ENCODE data around the gene NDUFB6.
"Not testable (repeated sequence)": the region's sequence is repeated elsewhere in the genome, so short reads cannot be mapped to it uniquely, and the experiment has no call there.

Gene NDUFB6

GRCh38 chr9:32533816-32534215, 39.1 kb downstream of the NDUFB6 start:
- Histone ChIP-seq H3K27ac (no peak overlapping the region), H3K4me3 (no peak overlapping the region)
- no peak for TF ChIP-seq CTCF (IDR thresholded peaks at IDR 0.05)
- DNase-seq (ENCODE audit: low spot score) = no peak

- no peak overlapping the region for H3K4me3 ChIP-seq
- TF ChIP-seq CTCF (IDR thresholded peaks at IDR 0.05) = no peak
- H3K27ac ChIP-seq = no peak overlapping the region
- no peak for DNase-seq (ENCODE audit: low spot score)
Observed at GRCh38 chr9:32533336-32533735, 39.6 kb downstream of the NDUFB6 start.

DNA sequence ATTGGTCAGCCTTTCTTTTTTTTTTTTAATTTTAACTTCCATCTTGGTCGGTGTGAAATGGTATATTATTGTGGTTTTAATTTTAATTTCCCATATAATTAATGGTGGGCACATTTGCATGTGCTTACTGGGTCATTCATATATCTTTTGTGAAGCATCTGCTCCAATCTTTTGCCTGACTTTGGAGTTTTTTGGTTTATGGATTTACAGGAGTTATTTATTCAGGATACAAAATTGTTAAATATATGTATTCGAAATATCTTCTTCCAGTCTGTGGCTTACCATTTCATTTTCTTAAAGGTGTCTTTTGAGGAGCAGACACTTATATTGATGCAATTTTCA, 46.3 kb downstream of the NDUFB6 start:
- no peak for DNase-seq (ENCODE audit: low spot score)
- peak overlapping the region; percentile 84 for H3K4me3 ChIP-seq
- peak overlapping the region; percentile 72 to 89 for H3K27ac ChIP-seq
- TF ChIP-seq CTCF (IDR thresholded peaks at IDR 0.05) = no peak

DNA sequence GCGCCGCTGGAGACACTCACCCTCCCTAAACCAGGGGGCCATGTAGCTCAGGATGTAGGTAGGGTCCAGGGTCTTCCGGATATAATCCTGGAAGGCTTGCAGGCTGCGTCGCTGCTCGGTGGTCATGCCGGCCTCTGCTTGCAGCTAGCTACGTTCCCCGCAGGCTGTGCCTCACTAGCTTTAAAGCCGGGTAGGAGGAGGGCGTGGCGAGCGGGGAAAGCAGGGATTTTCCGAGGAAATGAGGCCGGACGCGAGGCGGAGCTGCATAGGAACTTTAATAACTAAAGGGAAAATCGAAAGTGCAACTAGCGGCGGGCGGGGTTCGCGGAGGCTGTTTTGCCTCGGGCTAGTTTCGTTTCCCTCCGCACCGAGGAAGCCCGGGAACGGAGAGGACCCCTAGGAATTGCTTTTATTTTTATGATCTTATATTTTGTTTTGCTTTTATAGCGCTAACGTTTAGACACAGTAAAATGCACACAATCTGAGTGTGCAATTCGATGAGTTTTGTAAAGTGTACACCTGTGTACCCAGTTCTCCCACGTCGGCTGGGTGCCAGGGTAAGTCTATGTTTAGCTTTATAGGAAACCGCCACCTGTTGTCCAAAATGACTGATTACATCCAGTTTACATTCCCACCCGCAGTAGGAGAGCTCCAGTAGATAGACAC, 46.8 kb downstream of the NDUFB6 start, which contains the start of gene RIGI:
TSS of gene RIGI (minus strand) at position 156 of the 666 bp plus-strand sequence. CDS start at position 126, 30 bp downstream.
- peak; percentile 94 for DNase-seq (ENCODE audit: low spot score)
- TF ChIP-seq CTCF (IDR thresholded peaks at IDR 0.05) = peak; percentile 17
- H3K27ac ChIP-seq = peak within 1 kb of the TSS; percentile 72 to 89

GRCh38 chr9:32525709-32526030, 47.3 kb downstream of the NDUFB6 start:
- peak overlapping the region; percentile 72 to 89 for H3K27ac ChIP-seq
- no peak for TF ChIP-seq CTCF (IDR thresholded peaks at IDR 0.05)

More for the DNA sequence above, 46.8 kb downstream of the NDUFB6 start, which contains the start of gene RIGI:
- peak within 1 kb of the TSS; percentile 84 for H3K4me3 ChIP-seq

DNA sequence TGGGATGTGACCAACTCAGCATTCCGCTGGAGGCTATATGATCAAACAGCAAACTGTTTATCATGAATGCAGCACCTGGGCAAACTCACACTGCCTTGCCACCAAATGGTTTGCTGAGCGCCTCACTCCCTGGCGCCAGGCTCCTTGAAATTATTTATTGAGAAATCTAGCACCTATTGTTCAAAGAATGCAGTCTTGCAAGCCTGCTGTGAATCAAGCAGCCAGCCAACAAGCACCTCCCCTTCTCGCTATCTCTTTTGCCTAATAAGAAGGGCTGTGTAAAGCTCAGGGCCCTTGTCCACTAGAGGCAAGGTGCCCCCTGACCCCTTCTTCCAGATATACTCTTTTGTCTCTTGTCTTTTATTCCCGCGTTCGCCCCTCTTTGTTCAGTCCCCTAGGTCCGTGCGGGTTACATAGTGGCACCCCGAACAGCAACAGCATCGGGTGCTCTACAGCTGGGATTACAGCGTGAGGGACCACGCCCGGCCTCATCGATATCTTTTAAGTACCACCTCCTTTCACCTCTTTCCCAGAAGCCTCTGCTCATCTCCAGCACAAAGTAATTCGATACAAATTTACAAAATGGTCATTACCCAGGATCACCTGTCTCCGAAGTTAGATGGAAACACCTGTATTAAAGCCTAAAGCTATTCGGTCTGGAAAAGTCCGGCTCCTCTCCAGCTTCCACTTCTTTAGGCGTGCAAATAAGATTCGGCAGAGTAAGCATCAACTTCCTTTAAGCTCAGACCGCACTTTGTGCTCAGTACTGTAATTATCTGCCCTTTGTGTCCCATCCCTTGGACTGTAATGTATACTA, 47.9 kb downstream of the NDUFB6 start:
- H3K4me3 ChIP-seq = peak overlapping the region; percentile 84
- H3K27ac ChIP-seq = peak overlapping the region; percentile 72 to 89
- no peak for DNase-seq (ENCODE audit: low spot score)
- TF ChIP-seq CTCF (IDR thresholded peaks at IDR 0.05) = no peak

More at GRCh38 chr9:32525709-32526030, 47.3 kb downstream of the NDUFB6 start:
- DNase-seq (ENCODE audit: low spot score) = no peak
- peak overlapping the region; percentile 84 for H3K4me3 ChIP-seq

DNA sequence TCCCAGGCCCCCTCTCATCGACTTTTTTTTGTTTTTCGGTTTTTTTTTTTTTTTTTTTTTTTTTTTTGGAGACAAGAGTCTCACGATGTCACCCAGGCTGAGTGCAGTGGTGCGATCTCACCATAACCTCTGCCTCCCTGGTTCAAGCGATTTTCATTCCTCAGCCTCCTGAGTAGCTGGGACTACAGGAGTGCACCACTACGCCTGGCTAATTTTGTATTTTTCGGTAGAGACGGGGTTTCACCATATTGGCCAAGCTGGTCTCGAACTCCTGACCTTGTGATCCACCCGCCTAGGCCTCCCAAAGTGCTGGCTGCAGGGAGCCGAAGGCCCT, 48.4 kb downstream of the NDUFB6 start:
- peak overlapping the region; percentile 84 for H3K4me3 ChIP-seq
- H3K27ac ChIP-seq; DNase-seq (ENCODE audit: low spot score): not testable (repeated sequence)
